Measurements from ENCODE around the gene VEZF1.

VEZF1 gene

GRCh38 chr17:57999010-57999495, 11.0 kb upstream of the VEZF1 start:
- H3K4me3 ChIP-seq (ENCODE audit: low read length) = no peak overlapping the region
- no peak for TF ChIP-seq CTCF (IDR thresholded peaks at IDR 0.05; ENCODE audit: insufficient read depth, low read depth, low read length, missing control alignments)
- DNase-seq (ENCODE audit: low read depth) = no peak

- DNase-seq (ENCODE audit: low read depth) = no peak
- H3K4me3 ChIP-seq (ENCODE audit: low read length) = no peak overlapping the region
- no peak for TF ChIP-seq CTCF (IDR thresholded peaks at IDR 0.05; ENCODE audit: insufficient read depth, low read depth, low read length, missing control alignments)
Measured at GRCh38 chr17:57997085-57997809, 9.2 kb upstream of the VEZF1 start.

GRCh38 chr17:57995076-57995956, 7.3 kb upstream of the VEZF1 start:
- no peak overlapping the region for H3K4me3 ChIP-seq (ENCODE audit: low read length)
- TF ChIP-seq CTCF (IDR thresholded peaks at IDR 0.05; ENCODE audit: insufficient read depth, low read depth, low read length, missing control alignments) = peak; percentile 75
- DNase-seq (ENCODE audit: low read depth) = peak; percentile 74

GRCh38 chr17:57994436-57994835, 6.4 kb upstream of the VEZF1 start:
- no peak overlapping the region for H3K4me3 ChIP-seq (ENCODE audit: low read length)
- no peak for TF ChIP-seq CTCF (IDR thresholded peaks at IDR 0.05; ENCODE audit: insufficient read depth, low read depth, low read length, missing control alignments)
- no peak for DNase-seq (ENCODE audit: low read depth)

GRCh38 chr17:57993471-57994365, 5.7 kb upstream of the VEZF1 start:
- H3K4me3 ChIP-seq (ENCODE audit: low read length) = no peak overlapping the region
- DNase-seq (ENCODE audit: low read depth) = no peak
- TF ChIP-seq CTCF (IDR thresholded peaks at IDR 0.05; ENCODE audit: insufficient read depth, low read depth, low read length, missing control alignments) = no peak

- TF ChIP-seq CTCF (IDR thresholded peaks at IDR 0.05; ENCODE audit: insufficient read depth, low read depth, low read length, missing control alignments) = no peak
- no peak for DNase-seq (ENCODE audit: low read depth)
- H3K4me3 ChIP-seq (ENCODE audit: low read length) = no peak overlapping the region
Measured at GRCh38 chr17:57991537-57991936, 3.5 kb upstream of the VEZF1 start.

Measured in epithelial cell of esophagus (primary cell).